A673 (cell line): ENCODE results near the gene SRPRA. TPM values are rescaled to one million over a fixed set of nuclear protein-coding genes. Genes with fewer than 3 reads are reported as not detected.

Experiments used
- BruUV-seq: library from RNA; stranded (reverse); fragments of 400-500 nt; replicated peaks from 2 replicates; lab custom pipeline; 2021; lab: Mats Ljungman, UMichigan
- CTCF ChIA-PET: fragments of 300-600 bp; sonication (Branson Sonifier 250); formaldehyde crosslinking; loops from one replicate; lab custom pipeline; 2022; ENCODE audit warnings: antibody characterized with exemption; lab: Charles Lee
- POLR2A ChIA-PET: fragments of 300-600 bp; sonication (Branson Sonifier 250); formaldehyde crosslinking; loops from one replicate; lab custom pipeline; 2022; ENCODE audit warnings: antibody characterized with exemption; ENCODE audit not compliant: low non-redundant PET; lab: Charles Lee
- DNase-seq: peaks from one replicate; pipeline ENCODE4 v3.0.0-alpha.2; 2015; ENCODE audit warnings: low spot score
- H3K27ac ChIP-seq: fragments of 200-600 bp; sonication (generic); 2 replicates; pipeline ENCODE4 v1.5.1; 2016; ENCODE audit warnings: mixed run types, low read depth, mild to moderate bottlenecking, mixed read lengths, antibody characterized with exemption, low read length; ENCODE audit not compliant: poor library complexity, severe bottlenecking
- H3K27me3 ChIP-seq: fragments of 200-600 bp; sonication (generic); replicated peaks from 2 replicates; pipeline ENCODE4 v1.6.1; 2017; ENCODE audit warnings: mixed run types, low read depth, mild to moderate bottlenecking, mixed read lengths, antibody characterized with exemption, low read length; ENCODE audit not compliant: insufficient read depth, poor library complexity
- H3K36me3 ChIP-seq: fragments of 200-600 bp; sonication (generic); 2 replicates; pipeline ENCODE4 v1.6.1; 2016; ENCODE audit warnings: mixed run types, mild to moderate bottlenecking, mixed read lengths, antibody characterized with exemption, low read length; ENCODE audit not compliant: insufficient read depth, poor library complexity, severe bottlenecking
- H3K4me1 ChIP-seq: fragments of 200-600 bp; sonication (generic); 2 replicates; pipeline ENCODE4 v1.6.1; 2017; ENCODE audit warnings: mixed run types, mild to moderate bottlenecking, mixed read lengths, antibody characterized with exemption, low read length; ENCODE audit not compliant: insufficient read depth, poor library complexity, severe bottlenecking
- H3K4me3 ChIP-seq: fragments of 200-600 bp; sonication (generic); 2 replicates; pipeline ENCODE4 v1.5.1; 2016; ENCODE audit warnings: low read depth, mixed run types, mild to moderate bottlenecking, mixed read lengths, low read length; ENCODE audit not compliant: poor library complexity, severe bottlenecking
- H3K9me3 ChIP-seq: fragments of 200-600 bp; sonication (generic); 2 replicates; pipeline ENCODE4 v1.6.1; 2016; ENCODE audit warnings: mixed run types, low read depth, mild to moderate bottlenecking, mixed read lengths, antibody characterized with exemption, low read length; ENCODE audit not compliant: poor library complexity, severe bottlenecking
- CTCF ChIP-seq: fragments of 300-800, 200-600 bp; sonication (generic); conservative IDR thresholded peaks from 2 replicates; pipeline ENCODE4 v1.5.1; 2017; ENCODE audit warnings: low read depth, mild to moderate bottlenecking, antibody characterized with exemption, low read length, moderate library complexity, mixed read lengths
- EZH2 ChIP-seq: fragments of 200-600 bp; sonication (generic); IDR thresholded peaks from 2 replicates; pipeline ENCODE4 v1.6.1; 2017; ENCODE audit warnings: borderline replicate concordance, low read depth, mild to moderate bottlenecking, mixed read lengths, antibody characterized with exemption, low read length; ENCODE audit not compliant: poor library complexity, severe bottlenecking
- intact Hi-C: fragments of 100-400 bp; cut with micrococcal nuclease; formaldehyde crosslinking; loops from one replicate; pipeline ENCODE4 v1.10.0; 2022; ENCODE audit not compliant: unreplicated experiment
- total RNA-seq: library from RNA; stranded (reverse); gene quantifications from 2 replicates; pipeline ENCODE4 v1.2.3, GENCODE V29; 2021

The SRPRA gene
- total RNA-seq, 1 experiment from 2014 or later: 136 TPM

- intact Hi-C loops: no loop called here
- DNase-seq: no peak
- TF ChIP-seq CTCF (no peak), EZH2 (no peak)
- ChIA-PET POLR2A (interaction anchor here (0.5 to 0.6 kb wide), 2 partner anchors 145 to 662 kb away, joined by 5 to 15 read pairs; no protein-coding TSS in a partner anchor), CTCF (no interaction called here)
- BruUV-seq: no TSS peak
- Histone ChIP-seq H3K4me1 (peaks cover 11% of the 10 kb centered on the region), H3K4me3 (peak overlapping the region; percentile 67), H3K9me3 (no peaks in the 10 kb centered on the region), H3K36me3 (peaks cover 50% of the 10 kb centered on the region), H3K27me3 (no peaks in the 10 kb centered on the region), H3K27ac (peak overlapping the region; percentile 82)
Measured at GRCh38 chr11:126268361-126268707, 361 bp downstream of the SRPRA start.

- Histone ChIP-seq H3K9me3 (no peaks in the 10 kb centered on the region), H3K4me3 (peak overlapping the region; percentile 67), H3K36me3 (peaks cover 50% of the 10 kb centered on the region), H3K27ac (peak overlapping the region; percentile 82), H3K4me1 (peaks cover 11% of the 10 kb centered on the region), H3K27me3 (no peaks in the 10 kb centered on the region)
- intact Hi-C loops: no loop called here
- no TSS peak for BruUV-seq
- ChIA-PET CTCF (no interaction called here), POLR2A (no interaction called here)
- DNase-seq: no peak
- TF ChIP-seq EZH2 (no peak), CTCF (no peak)
Measured at GRCh38 chr11:126267650-126268049, 1.0 kb downstream of the SRPRA start.

GRCh38 chr11:126265811-126266210, 2.9 kb downstream of the SRPRA start:
- CTCF ChIA-PET: no interaction called here
- no TSS peak for BruUV-seq
- peak; percentile 40 for DNase-seq
- POLR2A ChIA-PET: no interaction called here
- H3K4me1 ChIP-seq: peaks cover 11% of the 10 kb centered on the region
- TF ChIP-seq EZH2 (no peak), CTCF (0 out of 2 replicates have a peak, but pooled peaks have one; percentile 20)
- no peaks in the 10 kb centered on the region for H3K27me3 ChIP-seq
- no peaks in the 10 kb centered on the region for H3K9me3 ChIP-seq
- H3K36me3 ChIP-seq: peaks cover 66% of the 10 kb centered on the region
- H3K4me3 ChIP-seq: no peak overlapping the region
- no peak overlapping the region for H3K27ac ChIP-seq
- intact Hi-C loops: no loop called here
